ENCODE results near the gene ZBED2. TPM values are rescaled to one million over a fixed set of nuclear protein-coding genes. Genes with fewer than 3 reads are reported as not detected.
"Not testable (repeated sequence)": the region's sequence is repeated elsewhere in the genome, so short reads cannot be mapped to it uniquely, and the experiment has no call there.

ZBED2 gene
- total RNA-seq, 2 donors from 2014 or later, result 5.7 to 70.2 TPM

GRCh38 chr3:111578867-111579266 lies 16.3 kb downstream of the ZBED2 start:
- DNase-seq (ENCODE audit: low spot score), result no peak
- peaks cover 49% of the 10 kb centered on the region for H3K36me3 Mint-ChIP-seq
- no peak overlapping the region for H3K4me3 Mint-ChIP-seq

GRCh38 chr3:111577798-111578685 lies 17.1 kb downstream of the ZBED2 start:
- ATAC-seq (peak; percentile 85 to 92), DNase-seq (ENCODE audit: low spot score) (no peak)
- Mint-ChIP-seq H3K9me3 (no peaks in the 10 kb centered on the region), H3K27ac (peak overlapping the region; percentile 62 to 64), H3K36me3 (peaks cover 47% of the 10 kb centered on the region), H3K4me1 (ENCODE audit: low read depth in 2 of 2) (peaks cover 51 to 55% of the 10 kb centered on the region in 2 donors), H3K4me3 (peak overlapping the region; percentile 5), H3K27me3 (no peaks in the 10 kb centered on the region)

More at GRCh38 chr3:111578867-111579266, 16.3 kb downstream of the ZBED2 start:
- Mint-ChIP-seq H3K27me3 (no peaks in the 10 kb centered on the region), H3K9me3 (no peaks in the 10 kb centered on the region), H3K4me1 (ENCODE audit: low read depth in 2 of 2) (peaks cover 51 to 52% of the 10 kb centered on the region in 2 donors), H3K27ac (peak overlapping the region; percentile 62 to 64)
- no peak for ATAC-seq

- Mint-ChIP-seq H3K27ac (peak overlapping the region; percentile 62 to 64), H3K4me1 (ENCODE audit: low read depth in 2 of 2) (peaks cover 48 to 56% of the 10 kb centered on the region in 2 donors), H3K36me3 (peaks cover 38% of the 10 kb centered on the region), H3K27me3 (no peaks in the 10 kb centered on the region), H3K4me3 (no peak overlapping the region), H3K9me3 (no peaks in the 10 kb centered on the region)
- no peak for ATAC-seq
- no peak for DNase-seq (ENCODE audit: low spot score)
These were observed 18.0 kb downstream of the ZBED2 start for GRCh38 chr3:111577113-111577512.

- Mint-ChIP-seq H3K36me3 (peaks cover 8% of the 10 kb centered on the region), H3K4me3 (no peak overlapping the region), H3K27ac (peak overlapping the region; percentile 20 to 83), H3K27me3 (no peaks in the 10 kb centered on the region), H3K4me1 (ENCODE audit: low read depth in 2 of 2) (peaks cover 32 to 45% of the 10 kb centered on the region in 2 donors), H3K9me3 (no peaks in the 10 kb centered on the region)
- ATAC-seq (no peak), DNase-seq (ENCODE audit: low spot score) (no peak)
These were observed 23.2 kb downstream of the ZBED2 start for GRCh38 chr3:111571907-111572460.

- peaks cover 31 to 43% of the 10 kb centered on the region in 2 donors for H3K4me1 Mint-ChIP-seq (ENCODE audit: low read depth in 2 of 2)
- H3K4me3 Mint-ChIP-seq, result no peak overlapping the region
- no peaks in the 10 kb centered on the region for H3K9me3 Mint-ChIP-seq
- peak overlapping the region; percentile 20 to 83 for H3K27ac Mint-ChIP-seq
- H3K27me3 Mint-ChIP-seq, result no peaks in the 10 kb centered on the region
- DNase-seq (ENCODE audit: low spot score) (no peak), ATAC-seq (no peak)
- H3K36me3 Mint-ChIP-seq, result peaks cover 5% of the 10 kb centered on the region
These were observed 23.9 kb downstream of the ZBED2 start for GRCh38 chr3:111571282-111571681.

- Mint-ChIP-seq H3K36me3 (peaks cover 5% of the 10 kb centered on the region), H3K9me3 (no peaks in the 10 kb centered on the region), H3K4me1 (ENCODE audit: low read depth in 2 of 2) (peaks cover 33 to 47% of the 10 kb centered on the region in 2 donors), H3K4me3 (no peak overlapping the region), H3K27ac (peak overlapping the region in 1 of 2 donors; percentile 83), H3K27me3 (no peaks in the 10 kb centered on the region)
- no peak for ATAC-seq
- no peak for DNase-seq (ENCODE audit: low spot score)
These were observed 24.6 kb downstream of the ZBED2 start for GRCh38 chr3:111570404-111571030.

GRCh38 chr3:111568911-111569310 lies 26.2 kb downstream of the ZBED2 start:
- H3K27me3 Mint-ChIP-seq, result no peaks in the 10 kb centered on the region
- DNase-seq (ENCODE audit: low spot score), result no peak
- no peak overlapping the region for H3K4me3 Mint-ChIP-seq
- no peak overlapping the region for H3K27ac Mint-ChIP-seq
- no peak for ATAC-seq
- peaks cover 5% of the 10 kb centered on the region for H3K36me3 Mint-ChIP-seq
- H3K4me1 Mint-ChIP-seq (ENCODE audit: low read depth in 2 of 2), result peaks cover 42 to 57% of the 10 kb centered on the region in 2 donors
- no peaks in the 10 kb centered on the region for H3K9me3 Mint-ChIP-seq

GRCh38 chr3:111568355-111568754 lies 26.8 kb downstream of the ZBED2 start:
- H3K9me3 Mint-ChIP-seq, result no peaks in the 10 kb centered on the region
- H3K27ac Mint-ChIP-seq, result no peak overlapping the region
- no peak overlapping the region for H3K4me3 Mint-ChIP-seq
- no peaks in the 10 kb centered on the region for H3K27me3 Mint-ChIP-seq
- H3K4me1 Mint-ChIP-seq (ENCODE audit: low read depth in 2 of 2), result peaks cover 41 to 55% of the 10 kb centered on the region in 2 donors
- H3K36me3 Mint-ChIP-seq, result peaks cover 5% of the 10 kb centered on the region
- no peak for DNase-seq (ENCODE audit: low spot score)
- ATAC-seq, result no peak

GRCh38 chr3:111566844-111567243 lies 28.3 kb downstream of the ZBED2 start:
- H3K27ac Mint-ChIP-seq, result peak overlapping the region; percentile 9 to 62
- no peak overlapping the region for H3K4me3 Mint-ChIP-seq
- peaks cover 50 to 59% of the 10 kb centered on the region in 2 donors for H3K4me1 Mint-ChIP-seq (ENCODE audit: low read depth in 2 of 2)
- ATAC-seq, result no peak
- H3K36me3 Mint-ChIP-seq, result peaks cover 5% of the 10 kb centered on the region
- H3K27me3 Mint-ChIP-seq, result no peaks in the 10 kb centered on the region
- no peaks in the 10 kb centered on the region for H3K9me3 Mint-ChIP-seq
- no peak for DNase-seq (ENCODE audit: low spot score)

GRCh38 chr3:111561902-111562301 lies 33.2 kb downstream of the ZBED2 start:
- H3K36me3 Mint-ChIP-seq; ATAC-seq; H3K4me3 Mint-ChIP-seq; DNase-seq (ENCODE audit: low spot score); H3K27me3 Mint-ChIP-seq; H3K27ac Mint-ChIP-seq; H3K9me3 Mint-ChIP-seq: not testable (repeated sequence)
- peaks cover 31 to 35% of the 10 kb centered on the region in 2 donors for H3K4me1 Mint-ChIP-seq (ENCODE audit: low read depth in 2 of 2)

GRCh38 chr3:111548756-111549155 lies 46.4 kb downstream of the ZBED2 start:
- H3K9me3 Mint-ChIP-seq, result peaks cover 6% of the 10 kb centered on the region

GRCh38 chr3:111548092-111548491 lies 47.1 kb downstream of the ZBED2 start:
- no peak for DNase-seq (ENCODE audit: low spot score)
- Mint-ChIP-seq H3K4me1 (ENCODE audit: low read depth in 2 of 2) (peaks cover 15 to 40% of the 10 kb centered on the region in 2 donors), H3K9me3 (peaks cover 6% of the 10 kb centered on the region), H3K36me3 (peaks cover 38% of the 10 kb centered on the region), H3K27ac (no peak overlapping the region), H3K27me3 (no peaks in the 10 kb centered on the region), H3K4me3 (no peak overlapping the region)
- ATAC-seq, result peak; percentile 66 to 72

More at GRCh38 chr3:111548756-111549155, 46.4 kb downstream of the ZBED2 start:
- no peaks in the 10 kb centered on the region for H3K27me3 Mint-ChIP-seq
- no peak overlapping the region for H3K27ac Mint-ChIP-seq
- ATAC-seq (no peak), DNase-seq (ENCODE audit: low spot score) (no peak)
- H3K4me3 Mint-ChIP-seq, result no peak overlapping the region
- peaks cover 32% of the 10 kb centered on the region for H3K36me3 Mint-ChIP-seq
- peaks cover 16 to 37% of the 10 kb centered on the region in 2 donors for H3K4me1 Mint-ChIP-seq (ENCODE audit: low read depth in 2 of 2)

- peaks cover 6% of the 10 kb centered on the region for H3K9me3 Mint-ChIP-seq
- no peak overlapping the region for H3K4me3 Mint-ChIP-seq
- peaks cover 18 to 41% of the 10 kb centered on the region in 2 donors for H3K4me1 Mint-ChIP-seq (ENCODE audit: low read depth in 2 of 2)
- DNase-seq (ENCODE audit: low spot score) (no peak), ATAC-seq (peak; percentile 77 to 81)
- no peak overlapping the region for H3K27ac Mint-ChIP-seq
- peaks cover 41% of the 10 kb centered on the region for H3K36me3 Mint-ChIP-seq
- H3K27me3 Mint-ChIP-seq, result no peaks in the 10 kb centered on the region
These were observed 47.5 kb downstream of the ZBED2 start for GRCh38 chr3:111547631-111548030.

- Mint-ChIP-seq H3K4me1 (ENCODE audit: low read depth in 2 of 2) (peaks cover 24 to 46% of the 10 kb centered on the region in 2 donors), H3K36me3 (peaks cover 45% of the 10 kb centered on the region), H3K9me3 (peaks cover 6% of the 10 kb centered on the region), H3K27me3 (no peaks in the 10 kb centered on the region), H3K27ac (no peak overlapping the region), H3K4me3 (no peak overlapping the region)
- DNase-seq (ENCODE audit: low spot score) (no peak), ATAC-seq (no peak)
These were observed 49.8 kb downstream of the ZBED2 start for GRCh38 chr3:111545349-111545748.

All from natural killer cell treated with Interleukin-12 subunit alpha and Interleukin-12 subunit beta and Interleukin-15 and Interleukin-18, amount 100 ng/mL, for 72 hours (primary cell).